ENCODE data around the gene SLC26A1.

Gene SLC26A1

GRCh38 chr4:1001561-1002130 lies 8.4 kb upstream of the SLC26A1 start:
- TF ChIP-seq EGR1 (IDR thresholded peaks at IDR 0.05) (no peak), ZBTB7A (IDR thresholded peaks at IDR 0.05; ENCODE audit: low read depth) (0 out of 2 replicates have a peak, but pooled peaks have one; percentile 32), USF1 (IDR thresholded peaks at IDR 0.05) (no peak)

- TF ChIP-seq FOXM1 (IDR thresholded peaks at IDR 0.05; ENCODE audit: borderline replicate concordance, low read depth) (no peak), NFIC (IDR thresholded peaks at IDR 0.05) (no peak), TEAD4 (IDR thresholded peaks at IDR 0.05) (no peak), CREB1 (IDR thresholded peaks at IDR 0.05; ENCODE audit: low read depth) (no peak), EGR1 (IDR thresholded peaks at IDR 0.05) (no peak), REST (IDR thresholded peaks at IDR 0.05; ENCODE audit: low read depth) (no peak), RAD21 (IDR thresholded peaks at IDR 0.05; ENCODE audit: low read depth) (no peak)
Measured at GRCh38 chr4:1000686-1001260, 7.6 kb upstream of the SLC26A1 start.

- no peak for TF ChIP-seq EP300 (IDR thresholded peaks at IDR 0.05; ENCODE audit: borderline replicate concordance)
- no peak for TF ChIP-seq TAF1 (IDR thresholded peaks at IDR 0.05; ENCODE audit: low read depth)
- no peak for TF ChIP-seq TEAD4 (IDR thresholded peaks at IDR 0.05)
- no peak for TF ChIP-seq MAX (IDR thresholded peaks at IDR 0.05)
- no peak for TF ChIP-seq CREB1 (IDR thresholded peaks at IDR 0.05; ENCODE audit: low read depth)
- TF ChIP-seq NFIC (IDR thresholded peaks at IDR 0.05): no peak
- no peak for TF ChIP-seq RAD21 (IDR thresholded peaks at IDR 0.05; ENCODE audit: low read depth)
- no peak for TF ChIP-seq USF1 (IDR thresholded peaks at IDR 0.05)
Measured at GRCh38 chr4:999882-1000425, 6.8 kb upstream of the SLC26A1 start.

GRCh38 chr4:998096-998691 lies 5.0 kb upstream of the SLC26A1 start:
- TF ChIP-seq EGR1 (IDR thresholded peaks at IDR 0.05): no peak
- TF ChIP-seq RAD21 (IDR thresholded peaks at IDR 0.05; ENCODE audit: low read depth): no peak
- no peak for TF ChIP-seq FOXM1 (IDR thresholded peaks at IDR 0.05; ENCODE audit: borderline replicate concordance, low read depth)
- TF ChIP-seq USF1 (IDR thresholded peaks at IDR 0.05): no peak
- TF ChIP-seq NFIC (IDR thresholded peaks at IDR 0.05): no peak
- no peak for TF ChIP-seq EP300 (IDR thresholded peaks at IDR 0.05; ENCODE audit: borderline replicate concordance)
- no peak for TF ChIP-seq REST (IDR thresholded peaks at IDR 0.05; ENCODE audit: low read depth)
- TF ChIP-seq YY1 (IDR thresholded peaks at IDR 0.05; ENCODE audit: low read depth): no peak
- TF ChIP-seq MAX (IDR thresholded peaks at IDR 0.05): no peak

- TF ChIP-seq ZBTB7A (IDR thresholded peaks at IDR 0.05; ENCODE audit: low read depth): 0 out of 2 replicates have a peak, but pooled peaks have one; percentile 27
- TF ChIP-seq MAX (IDR thresholded peaks at IDR 0.05): no peak
Measured at GRCh38 chr4:997375-998071, 4.3 kb upstream of the SLC26A1 start.

Data from Ishikawa (cell line).